ENCODE results near the gene IL4R.
A peak's percentile ranks its signal among the peaks of the same experiment; 100 is the strongest.
"Not testable (repeated sequence)": the region's sequence is repeated elsewhere in the genome, so short reads cannot be mapped to it uniquely, and the experiment has no call there.

IL4R gene

DNA sequence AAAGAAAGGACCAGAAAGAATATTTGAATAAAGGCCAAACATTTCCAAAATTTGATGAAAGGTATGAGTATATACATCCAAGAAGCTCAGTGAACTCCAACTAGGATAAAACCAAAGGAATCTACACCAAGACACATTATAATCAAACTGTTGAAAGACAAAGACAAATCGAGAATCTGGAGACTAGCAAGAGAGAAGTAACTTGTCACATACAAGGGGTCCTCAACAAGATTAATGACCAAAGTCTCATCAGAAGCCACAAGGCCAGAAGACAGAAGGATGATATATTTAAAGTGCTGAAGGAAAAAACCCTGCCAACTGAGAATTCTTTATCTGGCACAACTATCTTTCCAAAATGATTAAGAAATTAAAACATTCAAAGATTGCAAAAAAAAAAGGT, 78.9 kb downstream of the IL4R start:
- DNase-seq (ENCODE audit: extremely low read depth, insufficient read length): no peak
- TF ChIP-seq, protein P1, sequence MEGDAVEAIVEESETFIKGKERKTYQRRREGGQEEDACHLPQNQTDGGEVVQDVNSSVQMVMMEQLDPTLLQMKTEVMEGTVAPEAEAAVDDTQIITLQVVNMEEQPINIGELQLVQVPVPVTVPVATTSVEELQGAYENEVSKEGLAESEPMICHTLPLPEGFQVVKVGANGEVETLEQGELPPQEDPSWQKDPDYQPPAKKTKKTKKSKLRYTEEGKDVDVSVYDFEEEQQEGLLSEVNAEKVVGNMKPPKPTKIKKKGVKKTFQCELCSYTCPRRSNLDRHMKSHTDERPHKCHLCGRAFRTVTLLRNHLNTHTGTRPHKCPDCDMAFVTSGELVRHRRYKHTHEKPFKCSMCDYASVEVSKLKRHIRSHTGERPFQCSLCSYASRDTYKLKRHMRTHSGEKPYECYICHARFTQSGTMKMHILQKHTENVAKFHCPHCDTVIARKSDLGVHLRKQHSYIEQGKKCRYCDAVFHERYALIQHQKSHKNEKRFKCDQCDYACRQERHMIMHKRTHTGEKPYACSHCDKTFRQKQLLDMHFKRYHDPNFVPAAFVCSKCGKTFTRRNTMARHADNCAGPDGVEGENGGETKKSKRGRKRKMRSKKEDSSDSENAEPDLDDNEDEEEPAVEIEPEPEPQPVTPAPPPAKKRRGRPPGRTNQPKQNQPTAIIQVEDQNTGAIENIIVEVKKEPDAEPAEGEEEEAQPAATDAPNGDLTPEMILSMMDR (IDR thresholded peaks at IDR 0.05; ENCODE audit: insufficient read depth, low read length, poor library complexity, severe bottlenecking): no peak
- Histone ChIP-seq H3K27me3 (replicated peaks; ENCODE audit: control insufficient read depth, insufficient read depth, low read length) (no peaks in the 10 kb centered on the region), H3K36me3 (ENCODE audit: control insufficient read depth, insufficient read depth, low read length) (no peaks in the 10 kb centered on the region), H3K4me3 (replicated peaks; ENCODE audit: low read depth, low read length) (no peak overlapping the region)

- Histone ChIP-seq H3K36me3 (ENCODE audit: control insufficient read depth, insufficient read depth, low read length) (no peaks in the 10 kb centered on the region), H3K4me3 (replicated peaks; ENCODE audit: low read depth, low read length) (no peak overlapping the region), H3K27me3 (replicated peaks; ENCODE audit: control insufficient read depth, insufficient read depth, low read length) (no peaks in the 10 kb centered on the region)
- TF ChIP-seq, protein P1 (IDR thresholded peaks at IDR 0.05; ENCODE audit: insufficient read depth, low read length, poor library complexity, severe bottlenecking): no peak
- no peak for DNase-seq (ENCODE audit: extremely low read depth, insufficient read length)
These were observed 80.7 kb downstream of the IL4R start for GRCh38 chr16:27394516-27394915.

- H3K27me3 ChIP-seq (replicated peaks; ENCODE audit: control insufficient read depth, insufficient read depth, low read length); H3K4me3 ChIP-seq (replicated peaks; ENCODE audit: low read depth, low read length); DNase-seq (ENCODE audit: extremely low read depth, insufficient read length): not testable (repeated sequence)
These were observed 84.6 kb downstream of the IL4R start for GRCh38 chr16:27398341-27398893.

DNA sequence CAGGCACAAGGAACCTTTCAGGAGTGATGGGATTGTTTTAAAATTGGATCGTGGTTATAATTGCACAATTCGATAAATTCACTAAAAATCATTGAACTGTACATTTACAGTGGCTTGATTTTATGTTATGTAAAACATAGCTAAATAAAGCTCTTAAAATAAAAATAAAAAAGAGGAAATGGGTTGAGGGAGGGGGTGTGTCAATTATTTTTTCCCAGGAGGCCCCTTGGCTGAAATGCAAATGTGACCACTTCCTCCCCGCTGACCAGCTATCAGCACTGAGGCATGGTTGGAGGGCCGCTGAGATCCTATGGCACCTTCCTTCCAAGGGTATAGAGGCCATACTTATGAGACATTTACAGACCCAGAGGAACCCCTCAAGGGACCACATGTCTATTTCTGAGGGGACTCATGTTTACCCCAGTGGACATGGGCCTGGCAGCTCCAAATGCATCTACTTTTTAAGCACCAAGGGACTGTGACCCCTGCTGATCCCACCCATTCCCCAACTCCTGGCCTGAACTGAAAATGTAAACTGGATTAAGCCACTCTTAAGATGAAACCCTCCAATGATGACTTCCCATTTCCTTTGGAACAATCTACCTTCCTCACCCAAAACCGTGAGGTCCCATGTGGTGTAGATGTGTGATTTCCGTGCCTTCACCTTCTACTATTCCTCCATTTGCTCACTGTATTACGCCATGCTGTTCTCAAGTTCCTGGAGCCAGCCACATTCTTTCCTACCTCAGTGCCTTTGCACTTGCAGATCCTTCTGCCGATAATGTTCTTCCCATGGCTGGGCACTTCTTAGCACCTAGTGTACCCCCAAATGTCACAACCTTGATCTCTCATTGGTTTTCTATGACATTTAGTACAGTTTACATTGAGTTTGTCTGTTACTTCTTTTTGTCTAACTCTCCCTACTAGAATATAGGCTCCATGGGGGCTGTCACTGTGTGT, 85.4 kb downstream of the IL4R start:
- TF ChIP-seq, protein P1 (IDR thresholded peaks at IDR 0.05; ENCODE audit: insufficient read depth, low read length, poor library complexity, severe bottlenecking): no peak
- DNase-seq (ENCODE audit: extremely low read depth, insufficient read length): peak; percentile 81
- H3K27me3 ChIP-seq (replicated peaks; ENCODE audit: control insufficient read depth, insufficient read depth, low read length): no peaks in the 10 kb centered on the region
- H3K4me3 ChIP-seq (replicated peaks; ENCODE audit: low read depth, low read length): no peak overlapping the region
- peaks cover 3% of the 10 kb centered on the region; the same call in 1 of the 2 replicates for H3K36me3 ChIP-seq (ENCODE audit: control insufficient read depth, insufficient read depth, low read length)

More at GRCh38 chr16:27398341-27398893, 84.6 kb downstream of the IL4R start:
- H3K36me3 ChIP-seq (ENCODE audit: control insufficient read depth, insufficient read depth, low read length): not testable (repeated sequence)

- TF ChIP-seq, protein P1 (IDR thresholded peaks at IDR 0.05; ENCODE audit: insufficient read depth, low read length, poor library complexity, severe bottlenecking): no peak
- DNase-seq (ENCODE audit: extremely low read depth, insufficient read length): no peak
- no peaks in the 10 kb centered on the region for H3K27me3 ChIP-seq (replicated peaks; ENCODE audit: control insufficient read depth, insufficient read depth, low read length)
- peaks cover 3% of the 10 kb centered on the region; the same call in 1 of the 2 replicates for H3K36me3 ChIP-seq (ENCODE audit: control insufficient read depth, insufficient read depth, low read length)
- H3K4me3 ChIP-seq (replicated peaks; ENCODE audit: low read depth, low read length): no peak overlapping the region
These were observed 86.2 kb downstream of the IL4R start for GRCh38 chr16:27399969-27400368.

Data from GM06990 (cell line).